WTC11 (cell line): ENCODE results near the gene OLIG1. TPM values are rescaled to one million over a fixed set of nuclear protein-coding genes. Genes with fewer than 3 reads are reported as not detected.

Source experiments
- ATAC-seq: fragments of 200-7000 bp; cut with Tn5 transposase; 2 replicates; pipeline ENCODE4 v1.10.0; 2021; ENCODE audit warnings: mild to moderate bottlenecking, moderate library complexity
- CTCF ChIA-PET: fragments of 300-600 bp; sonication (Branson Sonifier 250); formaldehyde crosslinking; loops from one replicate; lab custom pipeline; 2021; ENCODE audit warnings: antibody characterized with exemption; lab: Charles Lee
- POLR2A ChIA-PET: fragments of 350-600 bp; sonication (Branson Sonifier 250); formaldehyde crosslinking; loops from one replicate; lab custom pipeline; 2021; ENCODE audit warnings: antibody characterized with exemption; lab: Charles Lee
- DNase-seq: peaks from one replicate; pipeline ENCODE4 v3.0.0; 2021; ENCODE audit warnings: low spot score
- H3K27ac Mint-ChIP-seq: 2 replicates; pipeline ENCODE4 v1.8.0; 2021; ENCODE audit warnings: mixed read lengths
- H3K27me3 Mint-ChIP-seq: 2 replicates; pipeline ENCODE4 v1.8.0; 2021; ENCODE audit warnings: low read depth, mild to moderate bottlenecking, moderate library complexity, mixed read lengths
- H3K36me3 Mint-ChIP-seq: 2 replicates; pipeline ENCODE4 v1.8.0; 2021; ENCODE audit warnings: mixed read lengths
- H3K4me1 Mint-ChIP-seq: 2 replicates; pipeline ENCODE4 v1.8.0; 2022; ENCODE audit warnings: mixed read lengths
- H3K4me3 Mint-ChIP-seq: 2 replicates; pipeline ENCODE4 v1.8.0; 2021; ENCODE audit warnings: mild to moderate bottlenecking, moderate library complexity, mixed read lengths
- H3K9me3 Mint-ChIP-seq: 2 replicates; pipeline ENCODE4 v1.8.0; 2021; ENCODE audit warnings: mixed read lengths
- ATF1 ChIP-seq: sonication (generic); formaldehyde crosslinking; IDR thresholded peaks from 2 replicates; pipeline ENCODE4 v1.8.1; 2023; ENCODE audit warnings: mild to moderate bottlenecking, moderate library complexity, missing genetic modification reagents
- ATF2 ChIP-seq: sonication (generic); formaldehyde crosslinking; IDR thresholded peaks from 2 replicates; pipeline ENCODE4 v1.8.1; 2022; ENCODE audit warnings: low read depth, missing genetic modification reagents, borderline replicate concordance
- CDX4 ChIP-seq: fragments of 250-450 bp; sonication (Bioruptor Pico); IDR thresholded peaks from 2 replicates; pipeline ENCODE4 v1.9.0; 2021; ENCODE audit warnings: moderate library complexity, mild to moderate bottlenecking, inconsistent platforms, borderline replicate concordance
- EMX1 ChIP-seq: fragments of 250-450 bp; sonication (Bioruptor Pico); IDR thresholded peaks from 2 replicates; pipeline ENCODE4 v1.8.0; 2021; ENCODE audit warnings: mild to moderate bottlenecking
- ESRRA ChIP-seq: sonication (generic); formaldehyde crosslinking; IDR thresholded peaks from 2 replicates; pipeline ENCODE4 v1.8.1; 2022; ENCODE audit warnings: mild to moderate bottlenecking, missing genetic modification reagents, borderline replicate concordance
- FOXK1 ChIP-seq: sonication (generic); formaldehyde crosslinking; IDR thresholded peaks from 2 replicates; pipeline ENCODE4 v1.8.0; 2022; ENCODE audit warnings: mild to moderate bottlenecking, moderate library complexity, missing genetic modification reagents
- FOXP1 ChIP-seq: sonication (generic); formaldehyde crosslinking; IDR thresholded peaks from 2 replicates; pipeline ENCODE4 v1.8.0; 2022; ENCODE audit warnings: missing genetic modification reagents, mild to moderate bottlenecking, moderate library complexity, borderline replicate concordance
- IRF2 ChIP-seq: sonication (generic); formaldehyde crosslinking; IDR thresholded peaks from 2 replicates; pipeline ENCODE4 v1.8.0; 2022; ENCODE audit warnings: low read depth, missing genetic modification reagents, borderline replicate concordance
- NFATC4 ChIP-seq: fragments of 250-450 bp; sonication (Bioruptor Pico); IDR thresholded peaks from 2 replicates; pipeline ENCODE4 v1.9.0; 2021; ENCODE audit warnings: mild to moderate bottlenecking
- PREB ChIP-seq: sonication (generic); formaldehyde crosslinking; IDR thresholded peaks from 2 replicates; pipeline ENCODE4 v1.8.1; 2022; ENCODE audit warnings: mild to moderate bottlenecking, missing genetic modification reagents, moderate library complexity, borderline replicate concordance
- RELA ChIP-seq: sonication (generic); formaldehyde crosslinking; IDR thresholded peaks from 2 replicates; pipeline ENCODE4 v1.8.1; 2022; ENCODE audit warnings: missing genetic modification reagents, mild to moderate bottlenecking, borderline replicate concordance
- ZNF232 ChIP-seq: sonication (generic); formaldehyde crosslinking; IDR thresholded peaks from 2 replicates; pipeline ENCODE4 v1.8.0; 2022; ENCODE audit warnings: mild to moderate bottlenecking, missing genetic modification reagents
- ZNF423 ChIP-seq: fragments of 250-450 bp; sonication (Bioruptor Pico); IDR thresholded peaks from 2 replicates; pipeline ENCODE4 v2.1.2; 2022; ENCODE audit warnings: mild to moderate bottlenecking, moderate library complexity
- total RNA-seq: library from RNA; stranded (reverse); gene quantifications from 3 replicates; pipeline ENCODE4 v1.2.3, GENCODE V29; 2021
- TF ChIP-seq, protein P1 (sequence below): sonication (generic); formaldehyde crosslinking; IDR thresholded peaks from 2 replicates; pipeline ENCODE4 v1.8.1; 2023; ENCODE audit warnings: mild to moderate bottlenecking, moderate library complexity, missing genetic modification reagents
- TF ChIP-seq, protein P2 (sequence below): sonication (generic); formaldehyde crosslinking; IDR thresholded peaks from 2 replicates; pipeline ENCODE4 v1.8.0; 2023; ENCODE audit warnings: missing genetic modification reagents
- TF ChIP-seq, protein P3 (sequence below): sonication (generic); formaldehyde crosslinking; IDR thresholded peaks from 2 replicates; pipeline ENCODE4 v1.8.0; 2022; ENCODE audit warnings: mild to moderate bottlenecking, missing genetic modification reagents
- TF ChIP-seq, protein P4 (sequence below): sonication (generic); formaldehyde crosslinking; IDR thresholded peaks from 2 replicates; pipeline ENCODE4 v1.8.1; 2023; ENCODE audit warnings: mild to moderate bottlenecking, missing genetic modification reagents, moderate library complexity
- TF ChIP-seq, protein P5 (sequence below): sonication (generic); formaldehyde crosslinking; IDR thresholded peaks from 2 replicates; pipeline ENCODE4 v1.8.0; 2022; ENCODE audit warnings: mild to moderate bottlenecking, missing genetic modification reagents

OLIG1 gene
- total RNA-seq, 1 experiment from 2014 or later = 2.1 TPM

DNA sequence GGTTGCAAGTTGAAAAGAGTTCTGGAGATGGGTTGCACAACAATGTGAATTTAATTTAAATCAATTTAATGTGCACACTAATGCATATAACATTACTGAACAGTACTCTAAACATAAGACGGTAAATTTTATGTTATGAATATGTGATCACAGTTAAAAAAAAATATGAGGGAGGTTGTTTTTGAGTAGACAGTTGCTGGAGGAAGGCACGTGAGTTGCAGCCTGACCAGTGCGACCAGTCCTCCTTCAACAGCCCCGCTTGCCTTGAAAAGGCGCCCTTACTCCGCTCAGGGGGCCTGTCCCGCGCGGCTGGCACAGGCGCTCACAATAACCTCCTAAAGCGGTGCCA lies 322 bp upstream of the OLIG1 start:
- POLR2A ChIA-PET = no interaction called here
- CTCF ChIA-PET = interaction anchor here (1.4 kb wide), 1 partner anchor 58 kb away, joined by 14 read pairs; no protein-coding TSS in a partner anchor

DNA sequence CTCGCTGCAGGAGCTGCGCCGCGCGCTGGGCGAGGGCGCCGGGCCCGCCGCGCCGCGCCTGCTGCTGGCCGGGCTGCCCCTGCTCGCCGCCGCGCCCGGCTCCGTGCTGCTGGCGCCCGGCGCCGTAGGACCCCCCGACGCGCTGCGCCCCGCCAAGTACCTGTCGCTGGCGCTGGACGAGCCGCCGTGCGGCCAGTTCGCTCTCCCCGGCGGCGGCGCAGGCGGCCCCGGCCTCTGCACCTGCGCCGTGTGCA lies 730 bp downstream of the OLIG1 start:
- peaks cover 5% of the 10 kb centered on the region; the same call in 1 of the 2 replicates for H3K9me3 Mint-ChIP-seq
- 0 out of 2 replicates have a peak, but pooled peaks have one; percentile 5 for TF ChIP-seq ZNF423 (CRISPR knock-in tag)
- TF ChIP-seq, protein P1, sequence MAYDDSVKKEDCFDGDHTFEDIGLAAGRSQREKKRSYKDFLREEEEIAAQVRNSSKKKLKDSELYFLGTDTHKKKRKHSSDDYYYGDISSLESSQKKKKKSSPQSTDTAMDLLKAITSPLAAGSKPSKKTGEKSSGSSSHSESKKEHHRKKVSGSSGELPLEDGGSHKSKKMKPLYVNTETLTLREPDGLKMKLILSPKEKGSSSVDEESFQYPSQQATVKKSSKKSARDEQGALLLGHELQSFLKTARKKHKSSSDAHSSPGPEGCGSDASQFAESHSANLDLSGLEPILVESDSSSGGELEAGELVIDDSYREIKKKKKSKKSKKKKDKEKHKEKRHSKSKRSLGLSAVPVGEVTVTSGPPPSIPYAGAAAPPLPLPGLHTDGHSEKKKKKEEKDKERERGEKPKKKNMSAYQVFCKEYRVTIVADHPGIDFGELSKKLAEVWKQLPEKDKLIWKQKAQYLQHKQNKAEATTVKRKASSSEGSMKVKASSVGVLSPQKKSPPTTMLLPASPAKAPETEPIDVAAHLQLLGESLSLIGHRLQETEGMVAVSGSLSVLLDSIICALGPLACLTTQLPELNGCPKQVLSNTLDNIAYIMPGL (CRISPR knock-in tag) = no peak
- POLR2A ChIA-PET = interaction anchor here (1.4 kb wide), 1 partner anchor 45 kb away, joined by 4 read pairs; the partner anchor contains the start of gene OLIG2
- CTCF ChIA-PET = interaction anchor here (0.7 to 1.4 kb wide), 6 partner anchors 39 to 127 kb away, joined by 3 to 14 read pairs (median 4); partner anchors contain the start of gene OLIG2
- H3K27me3 Mint-ChIP-seq = peaks cover 89% of the 10 kb centered on the region
- peaks cover 43% of the 10 kb centered on the region for H3K4me1 Mint-ChIP-seq
- H3K36me3 Mint-ChIP-seq = no peaks in the 10 kb centered on the region
- no peak overlapping the region for H3K4me3 Mint-ChIP-seq
- DNase-seq = no peak
- no peak overlapping the region for H3K27ac Mint-ChIP-seq
- ATAC-seq = no peak

More for the DNA sequence above, 322 bp upstream of the OLIG1 start:
- Mint-ChIP-seq H3K4me1 (peaks cover 42% of the 10 kb centered on the region), H3K36me3 (no peaks in the 10 kb centered on the region)
- no peak for ATAC-seq
- TF ChIP-seq ATF1 (CRISPR knock-in tag) (no peak), FOXP1 (no peak), ATF2 (CRISPR knock-in tag) (no peak), ESRRA (CRISPR knock-in tag) (no peak), FOXK1 (CRISPR knock-in tag) (no peak), PREB (CRISPR knock-in tag) (no peak), NFATC4 (no peak), ZNF423 (CRISPR knock-in tag) (no peak), RELA (CRISPR knock-in tag) (no peak), CDX4 (CRISPR knock-in tag) (no peak), EMX1 (CRISPR knock-in tag) (no peak), ZNF232 (CRISPR knock-in tag) (no peak), IRF2 (no peak)
- TF ChIP-seq, protein P2, sequence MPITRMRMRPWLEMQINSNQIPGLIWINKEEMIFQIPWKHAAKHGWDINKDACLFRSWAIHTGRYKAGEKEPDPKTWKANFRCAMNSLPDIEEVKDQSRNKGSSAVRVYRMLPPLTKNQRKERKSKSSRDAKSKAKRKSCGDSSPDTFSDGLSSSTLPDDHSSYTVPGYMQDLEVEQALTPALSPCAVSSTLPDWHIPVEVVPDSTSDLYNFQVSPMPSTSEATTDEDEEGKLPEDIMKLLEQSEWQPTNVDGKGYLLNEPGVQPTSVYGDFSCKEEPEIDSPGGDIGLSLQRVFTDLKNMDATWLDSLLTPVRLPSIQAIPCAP (CRISPR knock-in tag) = no peak
- TF ChIP-seq, protein P3, sequence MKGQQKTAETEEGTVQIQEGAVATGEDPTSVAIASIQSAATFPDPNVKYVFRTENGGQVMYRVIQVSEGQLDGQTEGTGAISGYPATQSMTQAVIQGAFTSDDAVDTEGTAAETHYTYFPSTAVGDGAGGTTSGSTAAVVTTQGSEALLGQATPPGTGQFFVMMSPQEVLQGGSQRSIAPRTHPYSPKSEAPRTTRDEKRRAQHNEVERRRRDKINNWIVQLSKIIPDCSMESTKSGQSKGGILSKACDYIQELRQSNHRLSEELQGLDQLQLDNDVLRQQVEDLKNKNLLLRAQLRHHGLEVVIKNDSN (CRISPR knock-in tag) = no peak
- TF ChIP-seq, protein P4, sequence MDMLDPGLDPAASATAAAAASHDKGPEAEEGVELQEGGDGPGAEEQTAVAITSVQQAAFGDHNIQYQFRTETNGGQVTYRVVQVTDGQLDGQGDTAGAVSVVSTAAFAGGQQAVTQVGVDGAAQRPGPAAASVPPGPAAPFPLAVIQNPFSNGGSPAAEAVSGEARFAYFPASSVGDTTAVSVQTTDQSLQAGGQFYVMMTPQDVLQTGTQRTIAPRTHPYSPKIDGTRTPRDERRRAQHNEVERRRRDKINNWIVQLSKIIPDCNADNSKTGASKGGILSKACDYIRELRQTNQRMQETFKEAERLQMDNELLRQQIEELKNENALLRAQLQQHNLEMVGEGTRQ (CRISPR knock-in tag) = no peak
- TF ChIP-seq, protein P5, sequence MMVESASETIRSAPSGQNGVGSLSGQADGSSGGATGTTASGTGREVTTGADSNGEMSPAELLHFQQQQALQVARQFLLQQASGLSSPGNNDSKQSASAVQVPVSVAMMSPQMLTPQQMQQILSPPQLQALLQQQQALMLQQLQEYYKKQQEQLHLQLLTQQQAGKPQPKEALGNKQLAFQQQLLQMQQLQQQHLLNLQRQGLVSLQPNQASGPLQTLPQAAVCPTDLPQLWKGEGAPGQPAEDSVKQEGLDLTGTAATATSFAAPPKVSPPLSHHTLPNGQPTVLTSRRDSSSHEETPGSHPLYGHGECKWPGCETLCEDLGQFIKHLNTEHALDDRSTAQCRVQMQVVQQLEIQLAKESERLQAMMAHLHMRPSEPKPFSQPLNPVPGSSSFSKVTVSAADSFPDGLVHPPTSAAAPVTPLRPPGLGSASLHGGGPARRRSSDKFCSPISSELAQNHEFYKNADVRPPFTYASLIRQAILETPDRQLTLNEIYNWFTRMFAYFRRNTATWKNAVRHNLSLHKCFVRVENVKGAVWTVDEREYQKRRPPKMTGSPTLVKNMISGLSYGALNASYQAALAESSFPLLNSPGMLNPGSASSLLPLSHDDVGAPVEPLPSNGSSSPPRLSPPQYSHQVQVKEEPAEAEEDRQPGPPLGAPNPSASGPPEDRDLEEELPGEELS (CRISPR knock-in tag) = no peak
- TF ChIP-seq, all 79 proteins: peak for 0
- H3K27ac Mint-ChIP-seq = no peak overlapping the region
- DNase-seq = no peak
- H3K27me3 Mint-ChIP-seq = peaks cover 89% of the 10 kb centered on the region
- H3K9me3 Mint-ChIP-seq = peaks cover 5% of the 10 kb centered on the region; the same call in 1 of the 2 replicates
- peak overlapping the region; percentile 36 for H3K4me3 Mint-ChIP-seq
